ENCODE data around the gene IGFBP6.

DNA sequence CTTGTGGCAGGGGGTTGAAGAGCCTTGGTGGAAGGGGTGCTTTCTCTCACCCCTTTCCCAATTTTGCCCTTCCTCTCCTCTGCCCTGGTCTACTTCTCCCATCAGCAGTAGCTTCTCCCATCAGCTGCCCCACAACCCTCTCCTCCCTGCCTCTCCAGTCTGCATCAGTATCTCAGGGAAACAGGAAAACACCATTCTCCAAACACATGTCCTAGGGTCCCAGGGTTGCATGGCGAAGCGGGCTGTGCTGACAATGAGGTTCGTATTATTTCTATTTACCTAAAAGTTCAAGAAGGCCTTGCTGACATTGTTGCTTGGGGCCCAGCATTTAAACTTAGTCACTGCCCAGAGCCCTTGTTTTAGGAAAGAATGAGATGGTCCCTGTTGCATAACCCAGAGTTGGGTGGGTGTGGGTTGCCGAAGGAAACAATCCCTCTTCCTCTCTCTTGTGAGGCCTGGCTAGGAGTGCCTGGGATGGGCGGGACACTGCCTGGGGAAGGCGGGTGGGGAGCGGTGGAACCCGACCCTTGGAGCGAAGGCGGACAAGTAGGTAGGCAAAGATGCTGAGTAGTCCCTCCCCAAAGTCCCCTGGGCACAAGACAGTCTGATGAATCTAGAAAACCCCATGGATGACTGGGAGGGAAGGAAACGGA is 1.3 kb upstream of the IGFBP6 start:
- TF ChIP-seq, protein P1, sequence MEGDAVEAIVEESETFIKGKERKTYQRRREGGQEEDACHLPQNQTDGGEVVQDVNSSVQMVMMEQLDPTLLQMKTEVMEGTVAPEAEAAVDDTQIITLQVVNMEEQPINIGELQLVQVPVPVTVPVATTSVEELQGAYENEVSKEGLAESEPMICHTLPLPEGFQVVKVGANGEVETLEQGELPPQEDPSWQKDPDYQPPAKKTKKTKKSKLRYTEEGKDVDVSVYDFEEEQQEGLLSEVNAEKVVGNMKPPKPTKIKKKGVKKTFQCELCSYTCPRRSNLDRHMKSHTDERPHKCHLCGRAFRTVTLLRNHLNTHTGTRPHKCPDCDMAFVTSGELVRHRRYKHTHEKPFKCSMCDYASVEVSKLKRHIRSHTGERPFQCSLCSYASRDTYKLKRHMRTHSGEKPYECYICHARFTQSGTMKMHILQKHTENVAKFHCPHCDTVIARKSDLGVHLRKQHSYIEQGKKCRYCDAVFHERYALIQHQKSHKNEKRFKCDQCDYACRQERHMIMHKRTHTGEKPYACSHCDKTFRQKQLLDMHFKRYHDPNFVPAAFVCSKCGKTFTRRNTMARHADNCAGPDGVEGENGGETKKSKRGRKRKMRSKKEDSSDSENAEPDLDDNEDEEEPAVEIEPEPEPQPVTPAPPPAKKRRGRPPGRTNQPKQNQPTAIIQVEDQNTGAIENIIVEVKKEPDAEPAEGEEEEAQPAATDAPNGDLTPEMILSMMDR (IDR thresholded peaks at IDR 0.05 in 2 of 3, conservative IDR thresholded peaks at IDR 0.05 in 1 of 3; ENCODE audit: insufficient read depth in 2 of 3, low read depth in 1 of 3, low read length in 3 of 3), result no peak
- TF ChIP-seq YY1 (IDR thresholded peaks at IDR 0.05; ENCODE audit: borderline replicate concordance in 1 of 3, control insufficient read depth in 1 of 3, extremely low read depth in 1 of 3, insufficient read depth in 3 of 3, insufficient read length in 1 of 3, insufficient replicate concordance in 2 of 3, low read depth in 1 of 3, low read length in 2 of 3), result no peak
